ENCODE results near the gene FCRL3. TPM values are rescaled to one million over a fixed set of nuclear protein-coding genes. Genes with fewer than 3 reads are reported as not detected.
"Not testable (repeated sequence)": the region's sequence is repeated elsewhere in the genome, so short reads cannot be mapped to it uniquely, and the experiment has no call there.

FCRL3 gene
- under 1 TPM in 3 of 4 donors, not detected in 1; 0.13 to 0.18 (median 0.16) TPM for polyA plus RNA-seq (ENCODE audit: insufficient read length in 4 of 4)

- DNase-seq (ENCODE audit: low read depth in 4 of 4, low spot score in 2 of 4): no peak
Measured at GRCh38 chr1:157700732-157701131, at the start of gene FCRL3. Gene FCRL3, minus strand, starts transcription at chr1:157700769. Its CDS starts 280 bp downstream, at chr1:157700489.

GRCh38 chr1:157748262-157748817 is 47.8 kb upstream of the FCRL3 start:
- no peak for DNase-seq (ENCODE audit: low read depth in 4 of 4, low spot score in 2 of 4)

- no peak for DNase-seq (ENCODE audit: low read depth in 4 of 4, low spot score in 2 of 4)
Measured at GRCh38 chr1:157739229-157739901, 38.8 kb upstream of the FCRL3 start.

- not testable (repeated sequence) for DNase-seq (ENCODE audit: low read depth in 4 of 4, low spot score in 2 of 4)
Measured at GRCh38 chr1:157735991-157736390, 35.4 kb upstream of the FCRL3 start.

- no peak for DNase-seq (ENCODE audit: low read depth in 4 of 4, low spot score in 2 of 4)
Measured at GRCh38 chr1:157734321-157734720, 33.8 kb upstream of the FCRL3 start.

GRCh38 chr1:157732755-157733154 is 32.2 kb upstream of the FCRL3 start:
- DNase-seq (ENCODE audit: low read depth in 4 of 4, low spot score in 2 of 4): no peak

- DNase-seq (ENCODE audit: low read depth in 4 of 4, low spot score in 2 of 4): no peak
Measured at GRCh38 chr1:157725221-157725577, 24.6 kb upstream of the FCRL3 start.

GRCh38 chr1:157724537-157725220 is 24.1 kb upstream of the FCRL3 start:
- DNase-seq (ENCODE audit: low read depth in 4 of 4, low spot score in 2 of 4): no peak

GRCh38 chr1:157723157-157723556 is 22.6 kb upstream of the FCRL3 start:
- DNase-seq (ENCODE audit: low read depth in 4 of 4, low spot score in 2 of 4): no peak

GRCh38 chr1:157721985-157722384 is 21.4 kb upstream of the FCRL3 start:
- DNase-seq (ENCODE audit: low read depth in 4 of 4, low spot score in 2 of 4): no peak

- DNase-seq (ENCODE audit: low read depth in 4 of 4, low spot score in 2 of 4): no peak
Measured at GRCh38 chr1:157715736-157716135, 15.2 kb upstream of the FCRL3 start.

- no peak for DNase-seq (ENCODE audit: low read depth in 4 of 4, low spot score in 2 of 4)
Measured at GRCh38 chr1:157711802-157712201, 11.2 kb upstream of the FCRL3 start.

- no peak for DNase-seq (ENCODE audit: low read depth in 4 of 4, low spot score in 2 of 4)
Measured at GRCh38 chr1:157704878-157705277, 4.3 kb upstream of the FCRL3 start.

- DNase-seq (ENCODE audit: low read depth in 4 of 4, low spot score in 2 of 4): no peak
Measured at GRCh38 chr1:157703981-157704380, 3.4 kb upstream of the FCRL3 start.

- DNase-seq (ENCODE audit: low read depth in 4 of 4, low spot score in 2 of 4): no peak
Measured at GRCh38 chr1:157702308-157702825, 1.8 kb upstream of the FCRL3 start.

- no peak for DNase-seq (ENCODE audit: low read depth in 4 of 4, low spot score in 2 of 4)
Measured at GRCh38 chr1:157700305-157700704, 264 bp downstream of the FCRL3 start.

- no peak for DNase-seq (ENCODE audit: low read depth in 4 of 4, low spot score in 2 of 4)
Measured at GRCh38 chr1:157697781-157698569, 2.6 kb downstream of the FCRL3 start.

- DNase-seq (ENCODE audit: low read depth in 4 of 4, low spot score in 2 of 4): no peak
Measured at GRCh38 chr1:157696966-157697628, 3.5 kb downstream of the FCRL3 start.

- DNase-seq (ENCODE audit: low read depth in 4 of 4, low spot score in 2 of 4): no peak
Measured at GRCh38 chr1:157695417-157695816, 5.2 kb downstream of the FCRL3 start.

- peak in 1 of 4 donors; percentile 6 for DNase-seq (ENCODE audit: low read depth in 4 of 4, low spot score in 2 of 4)
Measured at GRCh38 chr1:157691285-157691920, 9.2 kb downstream of the FCRL3 start.
